Muscle of leg (tissue), 11 donors: ENCODE results near the gene ARHGAP40. TPM values are rescaled to one million over a fixed set of nuclear protein-coding genes. Genes with fewer than 3 reads are reported as not detected.

Source experiments
- DNase-seq: peaks from one replicate; pipeline ENCODE4 v3.0.0; 2013
- H3K27ac ChIP-seq: one replicate; pipeline ENCODE4 v1.5.1; 2013; ENCODE audit warnings: mild to moderate bottlenecking, low read length, control low read depth
- H3K27me3 ChIP-seq: one replicate; pipeline ENCODE4 v1.6.1; 2013; ENCODE audit warnings: low read length; ENCODE audit not compliant: control insufficient read depth, insufficient read depth
- H3K36me3 ChIP-seq: one replicate; pipeline ENCODE4 v1.6.1; 2013; ENCODE audit warnings: low read length; ENCODE audit not compliant: control insufficient read depth, insufficient read depth
- H3K4me1 ChIP-seq: one replicate; pipeline ENCODE4 v1.6.1; 2013; ENCODE audit warnings: low read length; ENCODE audit not compliant: control insufficient read depth, insufficient read depth
- H3K4me3 ChIP-seq: one replicate; pipeline ENCODE4 v1.5.1; 2013; ENCODE audit warnings: low read length, control low read depth
- H3K9me3 ChIP-seq: replicated peaks from 2 replicates; pipeline ENCODE4 v1.6.1; 2013; ENCODE audit warnings: low read depth, low read length; ENCODE audit not compliant: control insufficient read depth
- WGBS: methylation state at CpG from one replicate; pipeline ENCODE4 v1.1.5; 2013; ENCODE audit warnings: missing lambda C conversion rate; ENCODE audit not compliant: insufficient coverage; 5-methylcytosine and 5-hydroxymethylcytosine counted together
- polyA plus RNA-seq, 8 donors: library from polyadenylated mRNA; unstranded; fragments of 120-200 nt; gene quantifications; one replicate each; pipeline versions ENCODE4 v1.2.1 to v1.2.3, GENCODE V29; 2013; ENCODE audit warnings: inconsistent platforms in 1 of 8, low replicate concordance in 1 of 8; ENCODE audit not compliant: insufficient read length in 8 of 8, insufficient read depth in 1 of 8
- total RNA-seq: library from RNA; stranded (reverse); fragments of 120-200 nt; gene quantifications from one replicate; pipeline ENCODE4 v1.2.4, GENCODE V29; 2013

The ARHGAP40 gene
- total and polyA plus RNA-seq, 9 donors: under 0.01 to 0.86 (median 0.10) TPM; not detected in 4

DNA sequence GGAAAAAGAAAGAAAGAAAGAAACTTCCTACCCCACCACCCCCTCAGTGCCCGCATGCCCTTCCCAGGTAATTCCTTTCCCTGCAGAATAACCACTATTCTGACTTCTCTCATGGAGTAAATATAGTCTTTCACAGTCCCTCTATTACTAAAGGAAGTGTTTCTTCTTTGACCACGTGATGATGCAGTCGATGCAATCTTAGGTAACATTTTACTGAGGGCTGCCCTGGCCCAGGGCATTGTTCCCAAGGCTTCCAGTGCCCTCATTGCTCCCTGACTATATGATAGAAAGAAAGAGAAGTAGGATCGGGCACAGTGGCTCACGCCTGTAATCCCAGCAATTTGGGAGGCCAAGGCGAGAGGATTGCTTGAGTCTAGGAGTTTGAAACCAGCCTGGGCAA lies 29.1 kb downstream of the ARHGAP40 start:
- no peak overlapping the region for H3K27ac ChIP-seq
- no peak for DNase-seq
- H3K9me3 ChIP-seq: no peaks in the 10 kb centered on the region
- no peaks in the 10 kb centered on the region for H3K36me3 ChIP-seq
- peaks cover 7% of the 10 kb centered on the region for H3K27me3 ChIP-seq
- H3K4me1 ChIP-seq: no peaks in the 10 kb centered on the region
- WGBS: no CpG with 5 or more reads among the region's 6 CpGs
- no peak overlapping the region for H3K4me3 ChIP-seq

DNA sequence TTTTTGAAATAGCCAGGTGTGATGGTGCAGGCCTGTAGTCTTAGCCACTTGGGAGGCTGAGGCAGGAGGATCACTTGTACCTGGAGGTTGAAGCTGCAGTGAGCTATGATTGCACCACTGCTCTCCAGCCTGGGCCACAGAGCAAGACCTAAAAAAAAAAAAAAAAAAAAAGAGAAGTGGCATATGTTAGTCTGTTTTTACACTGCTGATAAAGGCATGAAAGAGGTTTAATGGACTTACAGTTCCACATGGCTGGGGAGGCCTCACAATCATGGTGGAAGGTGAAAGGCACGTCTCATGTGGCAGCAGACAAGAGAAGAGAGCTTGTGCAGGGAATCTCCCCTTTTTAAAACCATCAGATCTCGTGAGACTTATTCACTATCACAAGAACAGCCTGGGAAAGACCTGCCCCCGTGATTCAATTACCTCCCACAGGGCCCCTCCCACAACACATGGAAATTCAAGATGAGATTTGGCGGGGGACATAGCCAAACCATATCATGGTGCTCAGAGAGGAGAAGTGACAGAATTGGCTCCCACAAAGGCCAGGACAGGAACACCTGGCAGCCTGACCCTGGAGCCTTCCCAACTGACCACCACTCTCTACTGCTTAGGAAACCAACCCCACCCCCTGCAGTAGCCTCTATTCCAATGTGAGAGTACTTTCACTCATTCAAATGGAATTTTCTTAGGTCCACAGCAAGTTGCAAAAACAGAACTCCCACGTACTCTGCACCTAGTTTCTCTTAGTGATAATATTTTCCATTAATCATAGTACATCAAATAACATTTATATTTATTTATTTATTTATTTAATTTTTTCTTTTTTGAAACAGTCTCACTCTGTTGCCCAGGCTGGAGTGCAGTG lies 29.8 kb downstream of the ARHGAP40 start:
- Histone ChIP-seq H3K9me3 (no peaks in the 10 kb centered on the region), H3K36me3 (no peaks in the 10 kb centered on the region), H3K27me3 (peaks cover 7% of the 10 kb centered on the region), H3K4me1 (no peaks in the 10 kb centered on the region), H3K4me3 (no peak overlapping the region), H3K27ac (no peak overlapping the region)
- WGBS: no CpG with 5 or more reads among the region's 5 CpGs
- no peak for DNase-seq

DNA sequence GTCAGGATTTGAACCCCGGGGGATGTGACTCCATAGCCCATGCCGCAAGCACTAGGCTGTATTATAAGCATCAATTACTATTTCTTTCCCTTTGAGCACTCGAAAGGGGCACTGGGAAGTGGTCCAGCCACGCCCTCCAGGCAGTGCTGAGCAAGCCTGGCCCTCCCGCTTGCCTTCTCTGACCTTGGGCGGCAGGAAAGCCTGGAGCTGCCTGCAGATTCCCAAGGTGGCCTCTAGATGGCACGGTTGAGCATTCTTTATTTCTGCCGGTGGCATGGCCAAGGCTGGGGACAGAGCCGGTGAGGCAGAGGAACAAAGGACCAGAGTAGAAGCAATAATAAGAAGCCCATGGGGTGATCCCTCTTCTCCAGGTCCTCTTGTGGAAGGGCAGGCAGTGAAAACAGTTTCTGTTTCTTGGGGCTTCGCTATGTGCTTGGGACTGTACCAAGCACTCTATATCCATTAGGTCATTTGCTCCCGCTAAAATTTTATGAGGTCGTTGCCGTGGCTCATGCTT lies 32.0 kb downstream of the ARHGAP40 start:
- Histone ChIP-seq H3K4me3 (no peak overlapping the region), H3K36me3 (no peaks in the 10 kb centered on the region), H3K27me3 (peaks cover 7% of the 10 kb centered on the region), H3K9me3 (no peaks in the 10 kb centered on the region), H3K27ac (no peak overlapping the region), H3K4me1 (no peaks in the 10 kb centered on the region)
- WGBS: 21% methylated on average over 10 of the region's 13 CpGs
- DNase-seq: peak; percentile 25

DNA sequence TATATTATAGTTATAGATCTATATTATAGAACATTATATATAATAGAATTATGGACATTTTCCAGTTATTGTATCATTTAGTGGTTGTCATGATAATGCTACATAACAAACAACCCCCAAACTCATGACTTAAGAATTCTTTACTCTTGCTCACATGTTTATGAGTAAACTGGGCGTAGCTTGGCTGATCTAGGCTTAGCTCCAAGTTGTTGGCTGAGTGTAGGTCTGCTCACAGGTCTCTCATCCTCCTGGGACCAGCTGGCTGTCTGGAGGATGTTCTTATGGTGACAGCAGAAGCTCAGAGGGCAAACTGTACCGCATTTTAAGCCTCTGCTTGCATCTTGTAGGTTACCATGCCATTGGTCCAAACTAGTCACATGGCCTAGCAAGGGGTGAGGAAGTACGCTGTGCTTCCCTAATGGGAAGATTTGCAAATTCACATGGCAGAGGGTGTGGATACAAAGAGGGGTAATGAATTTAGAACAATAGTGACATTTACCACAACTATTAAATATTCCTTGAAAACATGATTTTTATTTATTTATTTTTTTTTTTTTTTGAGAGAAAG lies 34.2 kb downstream of the ARHGAP40 start:
- Histone ChIP-seq H3K27me3 (peaks cover 10% of the 10 kb centered on the region), H3K36me3 (no peaks in the 10 kb centered on the region), H3K4me3 (no peak overlapping the region), H3K9me3 (no peaks in the 10 kb centered on the region), H3K4me1 (no peaks in the 10 kb centered on the region), H3K27ac (no peak overlapping the region)
- DNase-seq: no peak
- 25% methylated on average over 1 of the region's 3 CpGs for WGBS

DNA sequence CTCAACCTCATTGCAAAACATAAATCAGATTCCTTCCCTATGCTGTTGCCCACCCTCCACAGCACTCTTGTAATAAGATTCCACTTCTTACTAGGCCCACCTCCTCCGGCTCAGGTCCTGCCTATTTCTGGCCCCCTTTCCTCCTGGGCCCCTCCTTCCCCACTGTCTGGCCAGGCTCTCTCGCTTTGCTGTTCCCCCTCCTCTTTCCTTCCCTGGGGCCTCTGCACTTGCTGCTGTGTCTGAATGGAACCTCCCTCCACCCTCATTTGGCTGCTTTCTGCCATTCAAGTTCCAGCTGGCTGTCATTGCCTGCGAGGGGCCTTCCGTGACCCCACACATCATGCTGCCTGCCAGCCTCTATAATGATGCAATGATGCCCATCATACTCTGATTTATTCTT lies 38.9 kb downstream of the ARHGAP40 start:
- H3K27ac ChIP-seq: no peak overlapping the region
- peak; percentile 27 for DNase-seq

GRCh38 chr20:38642498-38642897 lies 40.9 kb downstream of the ARHGAP40 start:
- H3K9me3 ChIP-seq: no peaks in the 10 kb centered on the region
- no peaks in the 10 kb centered on the region for H3K36me3 ChIP-seq
- no peak overlapping the region for H3K27ac ChIP-seq
- 83% methylated on average over 2 of the region's 2 CpGs for WGBS
- H3K27me3 ChIP-seq: peaks cover 42% of the 10 kb centered on the region
- DNase-seq: no peak
- H3K4me3 ChIP-seq: no peak overlapping the region
- H3K4me1 ChIP-seq: peaks cover 8% of the 10 kb centered on the region

More for the DNA sequence above, 38.9 kb downstream of the ARHGAP40 start:
- 4% methylated on average over 2 of the region's 4 CpGs for WGBS
- peaks cover 23% of the 10 kb centered on the region for H3K27me3 ChIP-seq
- no peaks in the 10 kb centered on the region for H3K36me3 ChIP-seq
- no peaks in the 10 kb centered on the region for H3K9me3 ChIP-seq
- H3K4me1 ChIP-seq: no peaks in the 10 kb centered on the region
- no peak overlapping the region for H3K4me3 ChIP-seq

DNA sequence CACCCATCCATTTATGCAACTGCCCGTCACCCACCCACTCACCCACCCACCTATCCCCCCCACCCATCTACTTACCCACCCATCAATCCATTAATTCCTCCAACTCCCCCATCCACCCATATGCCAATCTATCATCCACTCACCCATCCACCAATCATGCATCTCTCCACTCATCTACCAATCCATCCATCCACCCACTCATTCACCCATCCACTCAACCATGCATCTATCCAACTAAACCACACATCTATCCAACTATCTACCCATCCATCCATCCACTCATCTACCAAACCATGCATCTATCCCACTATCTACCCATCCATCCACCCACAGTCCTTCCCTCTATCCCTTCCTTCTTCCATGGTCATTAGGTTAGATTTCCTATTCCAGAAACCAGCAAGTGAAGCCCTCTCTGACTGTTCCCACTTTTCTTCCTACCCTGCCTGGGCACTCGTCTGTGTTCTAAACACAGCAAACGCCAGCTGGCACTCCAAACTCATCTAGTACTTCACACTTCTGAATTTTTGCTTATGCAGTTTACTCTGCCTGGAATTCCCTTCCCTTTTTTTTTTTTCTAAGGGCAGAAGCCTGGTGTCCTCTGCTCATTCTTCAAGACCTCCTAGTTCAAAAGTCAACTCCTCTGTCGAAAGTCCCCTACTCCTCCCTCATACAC lies 43.1 kb downstream of the ARHGAP40 start:
- Histone ChIP-seq H3K4me3 (no peak overlapping the region), H3K27ac (no peak overlapping the region), H3K36me3 (no peaks in the 10 kb centered on the region), H3K27me3 (peaks cover 40% of the 10 kb centered on the region), H3K9me3 (no peaks in the 10 kb centered on the region), H3K4me1 (peaks cover 12% of the 10 kb centered on the region)
- DNase-seq: no peak
- 65% methylated on average over 3 of the region's 4 CpGs for WGBS

DNA sequence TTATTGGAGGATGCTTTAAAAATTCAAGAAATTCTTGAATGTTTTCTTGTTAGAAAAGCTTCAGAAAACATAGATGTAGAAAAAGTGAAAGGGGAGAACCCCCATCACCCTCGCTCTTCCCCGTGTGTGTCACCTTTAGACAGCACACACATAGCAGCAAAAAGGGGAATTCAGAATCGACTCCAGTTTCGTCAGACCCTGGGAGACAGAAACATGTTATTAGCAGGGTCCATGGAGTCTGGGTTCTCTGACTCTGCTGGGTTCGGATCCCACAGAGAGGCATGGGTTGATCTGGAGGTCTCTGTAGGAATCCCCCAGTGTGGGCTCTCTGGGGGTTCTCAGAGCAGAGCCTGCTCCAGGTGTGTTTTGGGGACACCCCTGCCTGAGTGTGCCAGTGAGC lies 43.7 kb downstream of the ARHGAP40 start:
- Histone ChIP-seq H3K27ac (no peak overlapping the region), H3K27me3 (peaks cover 45% of the 10 kb centered on the region), H3K9me3 (no peaks in the 10 kb centered on the region), H3K4me3 (no peak overlapping the region), H3K36me3 (no peaks in the 10 kb centered on the region), H3K4me1 (peaks cover 14% of the 10 kb centered on the region)
- DNase-seq: no peak
- WGBS: 68% methylated on average over 3 of the region's 5 CpGs

DNA sequence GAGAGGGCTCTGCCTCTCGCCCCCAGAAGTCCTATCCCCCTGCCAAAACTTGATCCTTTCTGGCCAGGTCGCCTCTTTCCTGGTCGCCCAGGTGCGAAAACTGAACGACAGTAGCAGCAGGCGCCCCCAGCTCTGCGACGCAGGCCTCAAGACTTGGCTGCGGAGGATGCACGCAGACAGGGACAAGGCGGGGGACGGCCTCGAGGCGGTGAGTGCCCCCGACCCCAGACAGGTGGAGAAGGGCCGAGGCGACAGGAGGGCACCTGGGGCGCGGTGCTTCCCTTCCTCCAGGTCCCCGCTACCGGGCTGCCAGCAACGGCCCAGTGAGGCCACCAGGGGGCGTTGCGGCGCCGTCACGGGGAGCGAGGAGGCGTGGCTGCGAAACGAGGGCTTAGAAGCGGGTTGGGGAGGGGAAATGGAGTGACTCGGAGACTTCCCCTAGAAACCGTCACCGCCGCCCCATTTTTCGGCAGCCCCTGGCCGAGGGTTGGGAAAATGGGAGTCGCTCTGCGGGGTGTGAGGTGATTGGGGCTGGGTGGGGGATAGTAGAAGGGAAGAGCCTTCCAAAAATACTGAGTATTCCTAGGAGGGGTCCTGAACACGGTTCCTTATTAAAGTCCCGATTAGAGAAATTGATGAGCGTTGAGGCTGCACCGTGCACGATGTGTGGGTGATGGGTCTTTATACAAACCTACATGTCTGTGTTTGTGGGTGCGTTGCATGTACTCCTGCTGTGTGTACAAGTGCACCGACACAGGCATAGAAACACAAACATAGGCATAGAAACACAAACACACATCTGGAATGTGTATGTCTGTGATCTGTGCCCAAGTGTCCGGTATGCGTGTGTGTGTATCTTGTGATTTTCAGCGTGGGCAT lies 44.6 kb downstream of the ARHGAP40 start:
- H3K4me3 ChIP-seq: no peak overlapping the region
- DNase-seq: peak; percentile 74
- H3K27me3 ChIP-seq: peaks cover 45% of the 10 kb centered on the region

More for the DNA sequence above, 44.6 kb downstream of the ARHGAP40 start:
- 1% methylated on average over 45 of the region's 50 CpGs for WGBS
- Histone ChIP-seq H3K27ac (no peak overlapping the region), H3K9me3 (no peaks in the 10 kb centered on the region), H3K36me3 (no peaks in the 10 kb centered on the region), H3K4me1 (peaks cover 14% of the 10 kb centered on the region)
